ENCODE measurements around the gene JPH3. TPM values are rescaled to one million over a fixed set of nuclear protein-coding genes. Genes with fewer than 3 reads are reported as not detected.

The JPH3 gene
- total RNA-seq, 1 experiment from 2014 or later, result 1.4 TPM

- BruUV-seq (replicated peaks), result no TSS peak
- H3K27me3 ChIP-seq (replicated peaks; ENCODE audit: insufficient read depth, low read depth, low read length, poor library complexity), result peaks cover 4% of the 10 kb centered on the region
- H3K27ac ChIP-seq (ENCODE audit: low read depth, low read length, poor library complexity, severe bottlenecking), result no peak overlapping the region
- peaks cover 5% of the 10 kb centered on the region for H3K4me1 ChIP-seq (ENCODE audit: insufficient read depth, low read length, poor library complexity, severe bottlenecking)
- ChIA-PET CTCF (interaction anchor here (1.4 kb wide), 1 partner anchor 50 kb away, joined by 4 read pairs; no protein-coding TSS in a partner anchor), POLR2A (ENCODE audit: low non-redundant PET) (no interaction called here)
- no peak overlapping the region for H3K4me3 ChIP-seq (ENCODE audit: low read depth, low read length, poor library complexity, severe bottlenecking)
- H3K36me3 ChIP-seq (ENCODE audit: insufficient read depth, low read length, poor library complexity, severe bottlenecking), result no peaks in the 10 kb centered on the region
- H3K9me3 ChIP-seq (ENCODE audit: low read depth, low read length, poor library complexity, severe bottlenecking), result no peaks in the 10 kb centered on the region
- DNase-seq (ENCODE audit: low spot score), result no peak
- intact Hi-C loops (cut with micrococcal nuclease; ENCODE audit: unreplicated experiment), result loop anchor here (10.0 kb wide), 1 partner anchor 289 kb away; no protein-coding TSS in a partner anchor
- TF ChIP-seq EZH2 (IDR thresholded peaks at IDR 0.05; ENCODE audit: borderline replicate concordance, low read depth, low read length, poor library complexity, severe bottlenecking), result no peak
- no peak for TF ChIP-seq CTCF (conservative IDR thresholded peaks at IDR 0.05; ENCODE audit: low read depth, low read length)
Measured at GRCh38 chr16:87586201-87586782, 16.0 kb upstream of the JPH3 start.

- CTCF ChIA-PET, result interaction anchor here (1.6 kb wide), 1 partner anchor 182 kb away, joined by 13 read pairs; no protein-coding TSS in a partner anchor
- BruUV-seq (replicated peaks), result no TSS peak
- Histone ChIP-seq H3K9me3 (ENCODE audit: low read depth, low read length, poor library complexity, severe bottlenecking) (no peaks in the 10 kb centered on the region), H3K27ac (ENCODE audit: low read depth, low read length, poor library complexity, severe bottlenecking) (no peak overlapping the region), H3K4me1 (ENCODE audit: insufficient read depth, low read length, poor library complexity, severe bottlenecking) (peaks cover 5% of the 10 kb centered on the region), H3K36me3 (ENCODE audit: insufficient read depth, low read length, poor library complexity, severe bottlenecking) (no peaks in the 10 kb centered on the region), H3K27me3 (replicated peaks; ENCODE audit: insufficient read depth, low read depth, low read length, poor library complexity) (peaks cover 4% of the 10 kb centered on the region), H3K4me3 (ENCODE audit: low read depth, low read length, poor library complexity, severe bottlenecking) (no peak overlapping the region)
- intact Hi-C loops (cut with micrococcal nuclease; ENCODE audit: unreplicated experiment), result loop anchor here (1.0 to 10.0 kb wide), 3 partner anchors 48 to 287 kb away; no protein-coding TSS in a partner anchor
- POLR2A ChIA-PET (ENCODE audit: low non-redundant PET), result no interaction called here
- no peak for TF ChIP-seq EZH2 (IDR thresholded peaks at IDR 0.05; ENCODE audit: borderline replicate concordance, low read depth, low read length, poor library complexity, severe bottlenecking)
- no peak for TF ChIP-seq CTCF (conservative IDR thresholded peaks at IDR 0.05; ENCODE audit: low read depth, low read length)
- DNase-seq (ENCODE audit: low spot score), result no peak
Measured at GRCh38 chr16:87587636-87588035, 14.7 kb upstream of the JPH3 start.

- no peaks in the 10 kb centered on the region for H3K4me1 ChIP-seq (ENCODE audit: insufficient read depth, low read length, poor library complexity, severe bottlenecking)
- BruUV-seq (replicated peaks), result no TSS peak
- no peak overlapping the region for H3K27ac ChIP-seq (ENCODE audit: low read depth, low read length, poor library complexity, severe bottlenecking)
- H3K4me3 ChIP-seq (ENCODE audit: low read depth, low read length, poor library complexity, severe bottlenecking), result no peak overlapping the region
- POLR2A ChIA-PET (ENCODE audit: low non-redundant PET), result no interaction called here
- no peak for DNase-seq (ENCODE audit: low spot score)
- CTCF ChIA-PET, result no interaction called here
- no peaks in the 10 kb centered on the region for H3K36me3 ChIP-seq (ENCODE audit: insufficient read depth, low read length, poor library complexity, severe bottlenecking)
- no peak for TF ChIP-seq CTCF (conservative IDR thresholded peaks at IDR 0.05; ENCODE audit: low read depth, low read length)
- TF ChIP-seq EZH2 (IDR thresholded peaks at IDR 0.05; ENCODE audit: borderline replicate concordance, low read depth, low read length, poor library complexity, severe bottlenecking), result no peak
- intact Hi-C loops (cut with micrococcal nuclease; ENCODE audit: unreplicated experiment), result no loop called here
- H3K9me3 ChIP-seq (ENCODE audit: low read depth, low read length, poor library complexity, severe bottlenecking), result no peaks in the 10 kb centered on the region
- peaks cover 11% of the 10 kb centered on the region for H3K27me3 ChIP-seq (replicated peaks; ENCODE audit: insufficient read depth, low read depth, low read length, poor library complexity)
Measured at GRCh38 chr16:87592018-87592712, 10.1 kb upstream of the JPH3 start.

All from A673 (cell line).